GM18520 (cell line): ENCODE data around the gene NUTF2.

Experiments
- ATAC-seq: cut with Tn5 transposase; IDR thresholded peaks from one replicate; pipeline ENCODE4 v1.9.1; 2021; ENCODE audit not compliant: unreplicated experiment

Gene NUTF2

GRCh38 chr16:67917140-67917851 lies 70.6 kb downstream of the NUTF2 start:
- no peak for ATAC-seq

GRCh38 chr16:67917852-67918236 lies 71.1 kb downstream of the NUTF2 start:
- no peak for ATAC-seq

- ATAC-seq: no peak
Observed at GRCh38 chr16:67919622-67920221, 73.0 kb downstream of the NUTF2 start.
